HG03575 (cell line): ENCODE data around the gene LRGUK.
A peak's percentile ranks its signal among the peaks of the same experiment; 100 is the strongest.
"Not testable (repeated sequence)": the region's sequence is repeated elsewhere in the genome, so short reads cannot be mapped to it uniquely, and the experiment has no call there.

Experiments
- ATAC-seq: cut with Tn5 transposase; IDR thresholded peaks from one replicate; pipeline ENCODE4 v1.9.1; 2021; ENCODE audit not compliant: unreplicated experiment, insufficient number of reproducible peaks, low FRiP score; ENCODE audit errors: extremely low read depth

LRGUK gene

DNA sequence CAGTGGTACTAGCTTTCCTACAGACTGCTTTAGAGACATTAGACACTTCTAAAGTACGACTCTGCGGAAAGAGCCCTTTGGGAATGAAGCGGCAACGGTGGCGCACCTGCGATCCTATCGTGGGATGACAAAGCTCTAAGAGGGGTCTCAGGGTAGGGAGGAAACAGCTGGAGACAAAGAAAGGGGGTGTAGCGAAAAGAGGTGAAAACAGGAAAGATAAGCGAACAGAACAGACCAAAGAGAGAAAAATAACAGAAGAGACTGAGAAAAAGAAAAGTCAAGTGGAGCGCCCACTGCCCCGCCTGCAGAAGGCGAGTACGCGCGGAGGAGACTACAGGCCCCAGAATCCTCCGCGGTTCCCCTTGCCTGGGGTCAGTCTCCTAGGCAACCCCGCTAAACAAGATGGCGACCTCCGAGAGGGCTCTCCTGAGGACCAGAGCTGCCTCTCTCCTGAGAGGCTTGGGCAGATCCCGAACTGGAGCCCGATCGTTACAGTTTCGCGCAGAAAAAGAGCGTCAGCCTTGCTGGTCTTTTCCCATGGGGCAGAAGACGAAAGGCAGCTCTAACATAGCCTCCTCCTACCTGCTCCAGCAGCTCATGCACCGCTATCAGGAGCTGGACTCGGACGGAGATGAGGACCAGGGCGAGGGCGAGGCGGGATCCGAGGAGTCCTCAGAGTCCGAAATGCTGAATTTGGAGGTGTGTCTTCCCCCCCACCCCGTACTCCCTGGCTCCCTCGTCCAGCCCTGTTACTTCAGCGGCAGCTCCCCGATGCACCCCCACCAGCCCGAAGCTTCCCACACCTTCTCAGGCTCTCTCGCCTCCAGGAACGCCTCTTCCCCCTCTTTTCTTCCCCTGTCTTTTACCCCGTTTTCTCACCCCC, at the start of gene LRGUK:
Gene LRGUK (plus strand): TSS at position 375 of the 883 bp plus-strand sequence. CDS start 28 bp downstream, at position 403.
- ATAC-seq: peak; percentile 96

DNA sequence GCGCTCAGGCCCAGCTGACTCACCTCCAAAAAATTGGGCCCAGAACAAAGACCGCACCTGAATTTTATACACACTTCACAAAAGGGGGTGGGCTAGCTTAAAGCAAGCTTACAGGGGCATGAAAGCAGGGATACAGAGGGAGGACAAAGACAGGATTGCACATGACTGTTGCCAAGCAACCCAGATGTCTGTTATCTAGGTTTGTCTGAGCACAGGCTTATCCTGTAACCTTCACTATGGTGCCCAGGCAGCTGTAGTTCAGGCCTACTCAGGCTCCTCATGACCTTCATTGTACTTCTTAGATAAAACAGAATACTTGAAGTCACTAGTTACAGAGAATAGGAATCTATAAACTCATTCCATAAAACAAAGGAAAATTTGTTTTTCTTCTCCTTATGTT, 49.6 kb upstream of the LRGUK start:
- ATAC-seq: not testable (repeated sequence)

DNA sequence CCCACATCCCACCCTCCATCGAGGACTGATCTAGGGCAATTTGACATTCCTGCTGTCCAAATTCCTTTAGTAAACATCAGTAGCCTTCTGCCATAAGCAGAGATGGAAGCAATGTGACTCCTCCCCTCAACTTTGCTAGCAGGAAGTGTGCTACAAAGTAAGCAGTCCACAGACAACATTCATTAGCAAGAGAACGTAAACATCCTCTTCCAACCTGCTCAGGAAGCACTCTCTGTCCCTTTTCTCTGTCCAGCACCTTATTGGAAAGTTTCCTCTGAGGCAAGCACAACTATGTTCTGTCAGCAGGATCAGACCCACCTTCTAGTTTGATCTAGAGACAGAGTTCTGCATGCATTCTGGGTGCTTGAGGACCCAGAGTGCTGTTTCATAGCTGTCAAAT, 48.1 kb upstream of the LRGUK start:
- ATAC-seq: no peak

- no peak for ATAC-seq
Measured at GRCh38 chr7:134081695-134082094, 45.4 kb upstream of the LRGUK start.

GRCh38 chr7:134083766-134084487, 43.2 kb upstream of the LRGUK start:
- ATAC-seq: no peak

DNA sequence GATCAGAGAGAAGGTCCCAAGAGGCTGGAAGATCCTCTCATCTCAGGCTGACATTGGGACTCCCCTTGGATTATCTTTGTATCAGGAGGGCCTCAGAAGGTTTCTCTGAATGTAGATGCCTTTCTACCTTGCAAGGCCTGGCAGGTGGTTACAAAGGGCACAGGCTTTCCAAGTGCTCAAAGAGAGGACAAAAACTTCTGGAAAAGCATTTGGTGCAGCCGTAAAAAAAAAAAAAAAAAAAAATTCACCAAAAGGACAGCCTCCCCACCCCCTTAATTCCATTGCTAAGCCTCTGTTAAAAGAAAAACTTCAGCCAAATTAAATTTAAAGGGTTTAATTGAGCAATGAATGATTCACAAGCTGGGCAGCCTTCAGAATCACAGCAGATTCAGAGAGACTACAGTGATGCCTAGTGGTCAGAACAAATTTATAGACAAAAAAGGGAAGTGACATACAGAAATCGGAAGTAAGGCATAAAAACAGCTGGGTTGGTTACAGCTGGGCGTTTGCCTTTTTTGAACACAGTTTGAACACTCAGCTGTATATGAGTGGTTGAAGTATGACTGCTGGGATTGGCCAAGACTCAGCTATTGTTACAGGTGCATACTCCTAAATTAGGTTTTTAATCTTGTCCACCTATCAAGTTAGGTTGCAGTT, 42.5 kb upstream of the LRGUK start:
- no peak for ATAC-seq

- ATAC-seq: no peak
Measured at GRCh38 chr7:134085311-134085710, 41.8 kb upstream of the LRGUK start.

GRCh38 chr7:134086998-134087735, 40.0 kb upstream of the LRGUK start:
- ATAC-seq: no peak

DNA sequence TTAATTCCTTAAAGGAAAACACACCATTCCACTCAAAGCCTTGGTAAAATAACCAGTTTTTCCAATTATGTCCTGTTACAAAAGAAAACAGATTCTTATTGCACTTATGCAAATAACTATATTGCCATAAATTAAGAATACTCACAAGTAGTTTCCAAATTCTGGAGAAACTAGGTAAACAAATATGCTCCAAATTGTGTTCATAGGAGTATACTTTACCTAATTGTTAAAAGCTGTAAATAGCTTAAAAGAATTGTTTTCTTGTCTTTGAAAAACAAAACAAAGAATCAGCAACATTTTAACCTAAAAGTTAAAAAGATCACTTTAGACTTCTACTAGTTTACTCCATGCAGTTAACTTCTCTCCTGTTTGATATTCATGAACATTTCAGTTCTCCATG, 38.9 kb upstream of the LRGUK start:
- ATAC-seq: no peak

- ATAC-seq: no peak
Measured at GRCh38 chr7:134089446-134089845, 37.7 kb upstream of the LRGUK start.

DNA sequence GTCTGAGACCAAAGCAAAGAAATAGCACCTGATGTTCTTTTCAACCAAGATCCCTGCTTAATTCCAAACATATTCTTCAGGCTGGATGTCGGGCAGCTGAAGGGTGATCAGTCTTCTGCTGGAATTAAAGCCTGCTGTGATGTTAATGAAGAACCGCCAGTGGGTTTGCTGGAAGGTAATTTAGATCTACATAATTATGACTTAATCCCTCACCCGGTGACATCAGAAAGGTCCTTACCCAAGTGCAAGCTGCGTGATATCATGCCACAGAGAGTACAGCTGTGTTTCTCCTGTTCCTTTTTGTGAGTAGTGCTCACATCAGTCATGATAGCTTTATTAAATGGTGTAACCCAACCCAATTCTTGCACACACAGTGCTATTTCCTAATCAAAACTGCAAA, 29.1 kb upstream of the LRGUK start:
- ATAC-seq: no peak

DNA sequence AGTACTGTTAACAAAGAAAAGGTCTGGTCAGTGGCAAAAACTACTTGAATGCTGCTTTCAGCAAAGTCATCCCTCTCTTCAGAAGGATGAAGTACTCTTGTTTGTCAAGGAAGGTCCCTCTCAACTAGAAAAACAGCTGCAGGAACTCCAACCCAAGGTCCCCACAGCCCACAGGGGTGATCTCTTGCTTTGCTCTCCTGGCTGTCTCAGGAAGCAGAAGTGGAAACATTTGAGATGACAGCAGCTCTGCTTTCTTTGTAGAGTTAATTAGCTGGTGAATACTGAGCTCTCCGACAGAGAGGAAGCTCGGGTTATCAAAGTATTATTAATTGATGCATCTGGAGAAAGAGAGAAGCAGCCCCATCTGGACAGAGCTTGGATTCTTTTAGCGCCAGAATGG, 25.4 kb upstream of the LRGUK start:
- no peak for ATAC-seq

DNA sequence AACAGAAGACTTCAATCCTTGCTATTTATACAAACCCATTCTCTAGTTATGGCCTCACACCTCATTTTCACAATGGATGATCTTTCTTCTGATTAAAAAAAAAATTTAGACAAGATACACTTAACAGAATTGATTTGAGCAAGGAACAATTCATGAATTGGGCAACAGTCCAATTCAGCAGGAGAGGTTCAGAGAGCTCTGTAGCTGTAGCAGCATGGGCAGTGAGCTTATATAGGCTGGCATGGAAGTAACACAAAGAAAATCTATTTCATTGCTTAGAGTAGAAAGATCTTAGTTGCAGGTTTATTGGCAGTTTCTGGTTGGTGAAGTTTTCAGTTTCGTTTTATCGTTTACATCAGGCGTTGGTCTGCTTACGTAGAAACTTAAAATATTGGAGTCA, 23.0 kb upstream of the LRGUK start:
- no peak for ATAC-seq

- no peak for ATAC-seq
Measured at GRCh38 chr7:134105841-134106240, 21.3 kb upstream of the LRGUK start.

DNA sequence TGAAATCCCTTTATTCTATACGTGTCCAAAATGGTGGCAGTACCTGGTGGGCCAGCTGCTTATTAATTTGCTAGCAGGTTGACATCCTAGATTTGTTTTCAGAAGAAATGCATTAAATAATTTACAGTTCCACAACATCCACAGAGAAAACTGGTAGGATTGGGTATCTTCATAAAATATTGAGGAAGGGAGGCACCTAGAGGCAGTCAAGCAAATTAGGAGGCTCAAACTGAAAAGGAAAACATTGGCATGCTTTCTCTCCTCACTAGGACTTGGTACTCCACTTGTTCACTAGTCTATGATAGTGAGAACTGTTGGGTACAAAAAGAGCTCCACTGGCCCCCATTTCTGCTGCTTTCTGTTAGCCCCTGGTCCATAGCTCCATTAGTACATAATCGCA, 18.3 kb upstream of the LRGUK start:
- no peak for ATAC-seq

DNA sequence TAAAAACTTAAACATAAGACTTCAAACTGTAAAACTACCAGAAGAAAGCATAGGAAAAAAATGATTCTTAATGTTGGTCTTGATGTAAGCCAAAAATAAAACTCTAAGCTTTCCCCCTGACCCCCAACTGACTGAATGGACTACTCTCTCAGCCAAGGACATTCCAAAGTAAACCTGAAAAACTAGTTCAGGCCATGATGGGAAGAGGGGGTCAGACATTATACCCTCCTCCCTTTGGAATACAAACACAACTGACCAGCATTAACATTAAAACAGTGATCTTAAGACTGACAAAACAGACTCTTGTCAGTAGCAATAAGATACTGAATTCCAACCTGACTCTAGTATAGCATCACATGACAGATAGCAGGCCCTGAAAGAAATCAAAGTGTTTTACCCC, 13.5 kb upstream of the LRGUK start:
- ATAC-seq: no peak

GRCh38 chr7:134114992-134115391, 12.1 kb upstream of the LRGUK start:
- ATAC-seq: no peak

- no peak for ATAC-seq
Measured at GRCh38 chr7:134120405-134120804, 6.7 kb upstream of the LRGUK start.

DNA sequence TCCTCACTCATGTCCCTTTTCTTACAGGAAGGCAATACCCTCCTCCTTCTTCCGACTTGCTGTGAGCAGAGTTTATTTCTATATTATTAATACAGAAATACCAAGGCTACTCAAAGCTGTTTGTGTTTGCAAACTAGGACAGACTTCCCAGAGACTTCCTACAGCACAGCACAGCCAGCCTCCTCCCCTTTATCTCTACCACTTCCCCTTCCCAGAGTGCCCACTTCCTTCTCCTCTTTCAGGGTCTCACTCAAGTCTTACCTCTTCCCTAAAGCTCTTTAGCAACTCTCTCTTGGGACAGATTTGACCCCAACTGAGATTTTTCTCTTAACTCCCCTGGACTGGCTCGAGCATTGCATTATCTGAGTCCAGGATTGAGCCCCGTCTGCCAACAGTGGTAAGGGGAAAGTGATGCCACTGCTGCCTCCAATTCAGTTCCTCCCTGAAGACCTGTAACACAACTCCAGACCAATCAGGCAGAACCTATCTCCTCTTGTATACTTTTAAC, 5.5 kb upstream of the LRGUK start:
- ATAC-seq: no peak
